GM21515 (cell line): ENCODE measurements around the gene PCDHB7.
"Not testable (repeated sequence)": the region's sequence is repeated elsewhere in the genome, so short reads cannot be mapped to it uniquely, and the experiment has no call there.

ENCODE experiments used
- ATAC-seq: cut with Tn5 transposase; IDR thresholded peaks from one replicate; pipeline ENCODE4 v1.9.1; 2021; ENCODE audit not compliant: unreplicated experiment

PCDHB7 gene

GRCh38 chr5:141179876-141180275 is 7.4 kb downstream of the PCDHB7 start:
- ATAC-seq, result not testable (repeated sequence)

- no peak for ATAC-seq
These were observed 7.9 kb downstream of the PCDHB7 start for GRCh38 chr5:141180313-141180712.

- ATAC-seq, result no peak
These were observed 9.8 kb downstream of the PCDHB7 start, which contains the start of gene PCDHB16 for GRCh38 chr5:141182248-141182647. TSS of gene PCDHB16 (plus strand) at chr5:141182387. CDS start at chr5:141182560, 173 bp downstream.

GRCh38 chr5:141184117-141184855 is 11.8 kb downstream of the PCDHB7 start:
- not testable (repeated sequence) for ATAC-seq

GRCh38 chr5:141186897-141187512 is 14.6 kb downstream of the PCDHB7 start, which contains the start of gene PCDHB9:
TSS of gene PCDHB9 (plus strand) at chr5:141187161. CDS start at chr5:141187319, 158 bp downstream.
- no peak for ATAC-seq

- not testable (repeated sequence) for ATAC-seq
These were observed 16.2 kb downstream of the PCDHB7 start for GRCh38 chr5:141188682-141189081.

- ATAC-seq, result not testable (repeated sequence)
These were observed 16.7 kb downstream of the PCDHB7 start for GRCh38 chr5:141189131-141189530.

- ATAC-seq, result no peak
These were observed 19.8 kb downstream of the PCDHB7 start, which contains the start of gene PCDHB10 for GRCh38 chr5:141192110-141192725. TSS of gene PCDHB10 (plus strand) at chr5:141192353. CDS start at chr5:141192553, 200 bp downstream.

- not testable (repeated sequence) for ATAC-seq
These were observed 21.9 kb downstream of the PCDHB7 start for GRCh38 chr5:141194332-141194731.

- no peak for ATAC-seq
These were observed 23.9 kb downstream of the PCDHB7 start for GRCh38 chr5:141196363-141196762.

GRCh38 chr5:141199359-141200235 is 27.2 kb downstream of the PCDHB7 start, which contains the start of gene PCDHB11:
TSS of gene PCDHB11 (plus strand) at chr5:141199627. CDS start at chr5:141199775, 148 bp downstream.
- no peak for ATAC-seq

GRCh38 chr5:141201126-141201525 is 28.7 kb downstream of the PCDHB7 start:
- not testable (repeated sequence) for ATAC-seq

GRCh38 chr5:141201646-141202045 is 29.2 kb downstream of the PCDHB7 start:
- ATAC-seq, result not testable (repeated sequence)

GRCh38 chr5:141208478-141208877 is 36.0 kb downstream of the PCDHB7 start, which contains the start of gene PCDHB12:
TSS of gene PCDHB12 (plus strand) at chr5:141208719. CDS start at chr5:141208908, 189 bp downstream.
- no peak for ATAC-seq

GRCh38 chr5:141210281-141210680 is 37.8 kb downstream of the PCDHB7 start:
- not testable (repeated sequence) for ATAC-seq

GRCh38 chr5:141210849-141211248 is 38.4 kb downstream of the PCDHB7 start:
- not testable (repeated sequence) for ATAC-seq

- ATAC-seq, result not testable (repeated sequence)
These were observed 41.4 kb downstream of the PCDHB7 start, which contains the start of gene PCDHB13 for GRCh38 chr5:141213656-141214339. TSS of gene PCDHB13 (plus strand) at chr5:141213919. CDS start at chr5:141214124, 205 bp downstream.

- not testable (repeated sequence) for ATAC-seq
These were observed 42.1 kb downstream of the PCDHB7 start for GRCh38 chr5:141214583-141214982.

- ATAC-seq, result not testable (repeated sequence)
These were observed 43.1 kb downstream of the PCDHB7 start for GRCh38 chr5:141215504-141215903.

- not testable (repeated sequence) for ATAC-seq
These were observed 43.6 kb downstream of the PCDHB7 start for GRCh38 chr5:141216035-141216434.
